B cell (primary cell): ENCODE results near the gene WBP2. TPM values are rescaled to one million over a fixed set of nuclear protein-coding genes. Genes with fewer than 3 reads are reported as not detected.

ENCODE experiments used
- ATAC-seq: fragments of 200-7000 bp; cut with Tn5 transposase; one replicate; pipeline ENCODE4 v1.10.0; 2021; ENCODE audit warnings: low read depth, mild to moderate bottlenecking, moderate number of reproducible peaks, moderate library complexity
- CTCF ChIA-PET: fragments of 350-600 bp; sonication (Branson Sonifier 250); formaldehyde crosslinking; loops from one replicate; lab custom pipeline; 2021; ENCODE audit warnings: antibody characterized with exemption, inconsistent platforms; lab: Charles Lee
- POLR2A ChIA-PET: fragments of 350-600 bp; sonication (Branson Sonifier 250); formaldehyde crosslinking; loops from one replicate; lab custom pipeline; 2021; ENCODE audit warnings: antibody characterized with exemption; lab: Charles Lee
- DNase-seq: peaks from one replicate; pipeline ENCODE4 v3.0.0; 2013
- H2AFZ ChIP-seq: 2 replicates; pipeline ENCODE4 v1.6.1; 2012; ENCODE audit warnings: mild to moderate bottlenecking, low read depth, low read length; ENCODE audit not compliant: insufficient read depth, poor library complexity, severe bottlenecking
- H3K27ac ChIP-seq, 2 donors: 1 replicate in 1 of 2; 2 replicates in 1 of 2; pipeline ENCODE4 v1.5.1; 2012 to 2013; ENCODE audit warnings: low read length in 2 of 2, mild to moderate bottlenecking in 2 of 2, moderate library complexity in 1 of 2
- H3K27me3 ChIP-seq, 4 experiments: fragments of 200-600 bp in 1 of 4; sonication (generic) in 1 of 4; replicated peaks in 1 of 4; 1 replicate in 2 of 4; 2 replicates in 2 of 4; pipeline versions ENCODE4 v1.6.1 to v1.7.0; 2013 to 2016; ENCODE audit warnings: low read length in 3 of 4, mild to moderate bottlenecking in 2 of 4, mixed read lengths in 1 of 4, moderate library complexity in 1 of 4; ENCODE audit not compliant: insufficient read depth in 4 of 4, control insufficient read depth in 3 of 4; ENCODE audit errors: control extremely low read depth in 1 of 4
- H3K36me3 ChIP-seq, 2 experiments: replicated peaks in 1 of 2; 1 replicate in 1 of 2; 2 replicates in 1 of 2; pipeline versions ENCODE4 v1.6.1 to v1.7.1; 2013; ENCODE audit warnings: low read length in 1 of 2; ENCODE audit not compliant: insufficient read depth in 2 of 2, control insufficient read depth in 1 of 2; ENCODE audit errors: control extremely low read depth in 1 of 2, extremely low read depth in 1 of 2
- H3K4me1 ChIP-seq, 2 donors: fragments of 200-600 bp in 1 of 2; sonication (generic) in 1 of 2; 1 replicate in 1 of 2; 2 replicates in 1 of 2; pipeline versions ENCODE4 v1.5.1 to v1.6.1; 2013 to 2017; ENCODE audit warnings: low read length in 2 of 2; ENCODE audit not compliant: control insufficient read depth in 2 of 2, insufficient read depth in 2 of 2
- H3K4me2 ChIP-seq: replicated peaks from 2 replicates; pipeline ENCODE3; 2012; ENCODE audit warnings: mild to moderate bottlenecking, low read depth, low read length; ENCODE audit not compliant: poor library complexity, severe bottlenecking
- H3K4me3 ChIP-seq, 5 experiments: fragments of 200-600 bp in 1 of 5; sonication (generic) in 1 of 5; 1 replicate in 3 of 5; 2 replicates in 2 of 5; pipeline versions ENCODE4 v1.5.1 to v1.7.0; 2011 to 2016; ENCODE audit warnings: low read length in 4 of 5, mild to moderate bottlenecking in 4 of 5, low read depth in 2 of 5, control low read depth in 1 of 5, moderate library complexity in 1 of 5; ENCODE audit not compliant: insufficient read depth in 1 of 5; ENCODE audit errors: control extremely low read depth in 1 of 5, extremely low read depth in 1 of 5
- H3K79me2 ChIP-seq: fragments of 200-600 bp; sonication (generic); one replicate; pipeline ENCODE4 v1.6.0; 2016; ENCODE audit warnings: low read length; ENCODE audit not compliant: control insufficient read depth, insufficient read depth
- H3K9ac ChIP-seq: fragments of 200-600 bp; sonication (generic); 2 replicates; pipeline ENCODE4 v1.6.1; 2017; ENCODE audit warnings: mild to moderate bottlenecking, low read length, moderate library complexity
- H3K9me3 ChIP-seq, 3 donors: one replicate each; pipeline versions ENCODE4 v1.6.1 to v1.7.1; 2013; ENCODE audit warnings: low read length in 2 of 3; ENCODE audit not compliant: control insufficient read depth in 2 of 3, insufficient read depth in 1 of 3; ENCODE audit errors: control extremely low read depth in 1 of 3
- H4K20me1 ChIP-seq: 2 replicates; pipeline ENCODE4 v1.6.0; 2012; ENCODE audit warnings: mild to moderate bottlenecking, low read length; ENCODE audit not compliant: insufficient read depth, control insufficient read depth, poor library complexity, severe bottlenecking
- H3K27ac Mint-ChIP-seq: one replicate; pipeline ENCODE4 v1.8.0; 2021; ENCODE audit warnings: mixed read lengths
- H3K27me3 Mint-ChIP-seq: one replicate; pipeline ENCODE4 v1.8.0; 2021; ENCODE audit warnings: mixed read lengths
- H3K4me1 Mint-ChIP-seq: one replicate; pipeline ENCODE4 v1.8.0; 2021; ENCODE audit warnings: mixed read lengths
- H3K4me3 Mint-ChIP-seq: one replicate; pipeline ENCODE4 v1.8.0; 2021; ENCODE audit warnings: mixed read lengths
- H3K9me3 Mint-ChIP-seq: one replicate; pipeline ENCODE4 v1.8.0; 2022; ENCODE audit warnings: mixed read lengths; ENCODE audit not compliant: insufficient read depth
- EZH2 ChIP-seq: IDR thresholded peaks from 2 replicates; pipeline ENCODE4 v1.6.1; 2012; ENCODE audit warnings: borderline replicate concordance, low read depth, mild to moderate bottlenecking, moderate library complexity, low read length; ENCODE audit not compliant: insufficient read depth, poor library complexity, severe bottlenecking
- WGBS: methylation state at CpG from one replicate; pipeline ENCODE4 v1.1.5; 2013; ENCODE audit warnings: missing lambda C conversion rate; ENCODE audit not compliant: insufficient coverage; 5-methylcytosine and 5-hydroxymethylcytosine counted together
- intact Hi-C: fragments of 100-400 bp; cut with micrococcal nuclease; formaldehyde crosslinking; loops from one replicate; pipeline ENCODE4 v1.10.0; 2022
- polyA plus RNA-seq: library from polyadenylated mRNA; depleted of rRNA; stranded (reverse); fragments of >200 nt; gene quantifications from 2 replicates; pipeline ENCODE4 v1.2.3, GENCODE V29; 2012
- total RNA-seq, 2 donors: library from RNA; stranded (reverse); fragments of 120-200 nt in 1 of 2; gene quantifications; 1 replicate in 1 of 2; 2 replicates in 1 of 2; pipeline versions ENCODE4 v1.2.3 to v1.2.4, GENCODE V29; 2013 to 2022
- TF ChIP-seq, protein P1 (sequence below): fragments of 200-600 bp; IDR thresholded peaks from one replicate; pipeline ENCODE4 v1.8.0; 2022; ENCODE audit warnings: antibody characterized with exemption, mild to moderate bottlenecking

Gene WBP2
- total and polyA plus RNA-seq, 2 donors (not counting 1 experiment from before 2014, with no cell fraction given): 88.6 to 140 TPM

DNA sequence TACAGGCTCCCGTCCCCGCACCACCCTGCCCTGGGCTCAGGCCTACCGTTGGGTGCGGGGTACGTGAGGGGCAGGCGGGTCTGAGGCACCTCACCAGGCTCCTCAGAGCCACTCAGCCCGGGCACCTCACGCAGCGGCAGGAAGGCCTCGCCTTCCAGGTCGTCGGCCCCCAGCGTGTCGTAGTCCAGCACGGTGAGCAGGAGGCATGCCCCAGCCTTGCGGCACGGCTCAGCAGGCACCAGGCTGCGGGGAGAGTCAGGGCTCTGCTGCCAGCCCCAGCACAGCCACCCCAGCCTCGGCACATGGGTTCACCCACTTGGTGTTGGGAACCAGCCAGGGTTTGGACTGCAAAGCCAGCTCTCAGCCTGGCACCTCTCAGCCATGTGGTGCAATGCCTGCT is 26.4 kb downstream of the WBP2 start:
- no peak overlapping the region for H2AFZ ChIP-seq
- Mint-ChIP-seq H3K4me3 (no peak overlapping the region), H3K4me1 (peaks cover 27% of the 10 kb centered on the region), H3K9me3 (no peaks in the 10 kb centered on the region), H3K27me3 (no peaks in the 10 kb centered on the region), H3K27ac (no peak overlapping the region)
- no peaks in the 10 kb centered on the region for H3K79me2 ChIP-seq
- TF ChIP-seq, protein P1, sequence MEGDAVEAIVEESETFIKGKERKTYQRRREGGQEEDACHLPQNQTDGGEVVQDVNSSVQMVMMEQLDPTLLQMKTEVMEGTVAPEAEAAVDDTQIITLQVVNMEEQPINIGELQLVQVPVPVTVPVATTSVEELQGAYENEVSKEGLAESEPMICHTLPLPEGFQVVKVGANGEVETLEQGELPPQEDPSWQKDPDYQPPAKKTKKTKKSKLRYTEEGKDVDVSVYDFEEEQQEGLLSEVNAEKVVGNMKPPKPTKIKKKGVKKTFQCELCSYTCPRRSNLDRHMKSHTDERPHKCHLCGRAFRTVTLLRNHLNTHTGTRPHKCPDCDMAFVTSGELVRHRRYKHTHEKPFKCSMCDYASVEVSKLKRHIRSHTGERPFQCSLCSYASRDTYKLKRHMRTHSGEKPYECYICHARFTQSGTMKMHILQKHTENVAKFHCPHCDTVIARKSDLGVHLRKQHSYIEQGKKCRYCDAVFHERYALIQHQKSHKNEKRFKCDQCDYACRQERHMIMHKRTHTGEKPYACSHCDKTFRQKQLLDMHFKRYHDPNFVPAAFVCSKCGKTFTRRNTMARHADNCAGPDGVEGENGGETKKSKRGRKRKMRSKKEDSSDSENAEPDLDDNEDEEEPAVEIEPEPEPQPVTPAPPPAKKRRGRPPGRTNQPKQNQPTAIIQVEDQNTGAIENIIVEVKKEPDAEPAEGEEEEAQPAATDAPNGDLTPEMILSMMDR: no peak
- TF ChIP-seq EZH2: no peak
- H4K20me1 ChIP-seq: no peaks in the 10 kb centered on the region
- DNase-seq (no peak), ATAC-seq (no peak)
- H3K9ac ChIP-seq: no peak overlapping the region
- intact Hi-C loops: no loop called here
- no peaks in the 10 kb centered on the region for H3K9me3 ChIP-seq
- ChIA-PET CTCF (interaction anchor here (0.6 to 6.8 kb wide), 12 partner anchors 11 to 871 kb away, joined by 3 to 83 read pairs (median 7); partner anchors contain the start of genes GALK1 and WBP2), POLR2A (interaction anchor here (0.7 to 2.5 kb wide), 6 partner anchors 15 to 115 kb away, joined by 3 to 10 read pairs (median 8); partner anchors contain the start of gene WBP2)
- H3K4me1 ChIP-seq: peaks cover 12 to 21% of the 10 kb centered on the region in 2 donors
- H3K27me3 ChIP-seq: no peaks in the 10 kb centered on the region
- no peak overlapping the region for H3K27ac ChIP-seq
- H3K36me3 ChIP-seq: peaks cover 0 to 40% of the 10 kb centered on the region in 2 experiments
- H3K4me3 ChIP-seq: no peak overlapping the region
- no peak overlapping the region for H3K4me2 ChIP-seq
- WGBS: 96% methylated on average over 19 of the region's 19 CpGs

DNA sequence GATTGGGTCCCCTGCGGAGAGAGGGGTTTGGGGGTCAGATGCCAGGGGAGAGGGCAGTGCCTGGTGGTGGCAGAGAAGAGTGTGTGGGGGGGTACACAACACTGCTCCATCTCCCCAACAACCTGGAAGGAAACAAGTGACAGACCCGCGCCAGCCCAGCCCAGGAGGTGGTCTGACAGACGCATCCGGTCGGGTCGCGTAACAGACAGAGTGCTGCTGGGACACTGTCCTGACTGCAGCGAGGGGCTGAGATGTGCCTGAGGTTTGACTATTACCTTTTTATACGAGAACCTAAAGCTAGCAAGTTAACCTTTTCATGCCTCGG is 27.1 kb downstream of the WBP2 start:
- peaks cover 9 to 21% of the 10 kb centered on the region in 2 donors for H3K4me1 ChIP-seq
- no peaks in the 10 kb centered on the region for H3K27me3 Mint-ChIP-seq

More for the DNA sequence above, 27.1 kb downstream of the WBP2 start:
- Mint-ChIP-seq H3K4me3 (peak overlapping the region; percentile 82), H3K9me3 (no peaks in the 10 kb centered on the region), H3K27ac (peak overlapping the region; percentile 86), H3K4me1 (peaks cover 21% of the 10 kb centered on the region)
- no peak for TF ChIP-seq EZH2
- TF ChIP-seq, protein P1: no peak
- CTCF ChIA-PET: interaction anchor here (0.6 to 6.8 kb wide), 13 partner anchors 9 to 871 kb away, joined by 3 to 83 read pairs (median 9); partner anchors contain the start of genes GALK1 and TRIM47
- Histone ChIP-seq H3K9me3 (no peaks in the 10 kb centered on the region), H3K36me3 (peaks cover 0 to 41% of the 10 kb centered on the region in 2 experiments), H3K27me3 (no peaks in the 10 kb centered on the region), H3K79me2 (no peaks in the 10 kb centered on the region), H3K4me3 (peak overlapping the region in 4 of 5 experiments; percentile 27 to 47 (median 36)), H3K27ac (peak overlapping the region; percentile 28 to 42), H2AFZ (peak overlapping the region; percentile 77), H4K20me1 (no peaks in the 10 kb centered on the region), H3K9ac (peak overlapping the region; percentile 45), H3K4me2 (peak overlapping the region; percentile 75)
- WGBS: 74% methylated on average over 10 of the region's 11 CpGs
- no peak for DNase-seq
- intact Hi-C loops: no loop called here
- POLR2A ChIA-PET: interaction anchor here (0.9 to 2.5 kb wide), 7 partner anchors 16 to 80 kb away, joined by 3 to 10 read pairs (median 6); partner anchors contain the start of gene WBP2
- no peak for ATAC-seq
